HepG2 (cell line): ENCODE data around the gene RMND5A. TPM values are rescaled to one million over a fixed set of nuclear protein-coding genes. Genes with fewer than 3 reads are reported as not detected.

ENCODE experiments used
- ATAC-seq: fragments of 200-7000 bp; cut with Tn5 transposase; 3 replicates; pipeline ENCODE4 v1.9.1; 2020; ENCODE audit warnings: mild to moderate bottlenecking, moderate library complexity
- BruUV-seq: library from RNA; stranded (reverse); fragments of 400-500 nt; replicated peaks from 2 replicates; lab custom pipeline; 2021; lab: Mats Ljungman, UMichigan
- CTCF ChIA-PET: fragments of 300-600 bp; formaldehyde crosslinking; extraction: SDS; loops from one replicate; lab custom pipeline; 2021; ENCODE audit warnings: low total read pairs, inconsistent platforms, low intra/inter-chr PET ratio; lab: Yijun Ruan, JAX
- POLR2A ChIA-PET: fragments of 350-600 bp; sonication (Branson Sonifier 250); formaldehyde crosslinking; loops from one replicate; lab custom pipeline; 2020; ENCODE audit warnings: antibody characterized with exemption, inconsistent platforms; lab: Yijun Ruan, JAX
- DNase-seq: peaks from one replicate; pipeline ENCODE4 v3.0.0-alpha.2; 2015; ENCODE audit warnings: low spot score
- FAIRE-seq: peaks from 3 replicates; lab custom pipeline; 2011; peaks lifted over from hg19 to GRCh38; lab: Jason Lieb, UNC
- H2AFZ ChIP-seq: one replicate; pipeline ENCODE4 v1.6.1; 2011; ENCODE audit warnings: low read length, inconsistent platforms
- H3K27ac ChIP-seq: fragments of 300-600 bp; 3 replicates; pipeline ENCODE4 v1.8.0; 2011; ENCODE audit warnings: mixed run types, mild to moderate bottlenecking, mixed read lengths, low read length, inconsistent platforms; ENCODE audit not compliant: insufficient read depth; ENCODE audit errors: extremely low read length
- H3K27me3 ChIP-seq, 2 experiments: fragments of 200-600 bp in 1 of 2; 2 replicates in 1 of 2; 3 replicates in 1 of 2; pipeline versions ENCODE4 v1.6.0 to v1.8.0; 2011; ENCODE audit warnings: low read length in 2 of 2, mild to moderate bottlenecking in 2 of 2, moderate library complexity in 2 of 2, inconsistent platforms in 1 of 2; ENCODE audit not compliant: insufficient read depth in 2 of 2, control insufficient read depth in 1 of 2
- H3K36me3 ChIP-seq, 2 experiments: fragments of 200-600 bp in 1 of 2; replicated peaks in 1 of 2; 2 replicates in 1 of 2; 3 replicates in 1 of 2; pipeline versions ENCODE4 v1.5.1 to v1.8.0; 2011; ENCODE audit warnings: low read length in 2 of 2, inconsistent platforms in 1 of 2; ENCODE audit not compliant: insufficient read depth in 2 of 2, control insufficient read depth in 1 of 2
- H3K4me1 ChIP-seq: 2 replicates; pipeline ENCODE4 v1.5.1; 2012; ENCODE audit warnings: low read length, inconsistent platforms; ENCODE audit not compliant: insufficient read depth
- H3K4me2 ChIP-seq: 2 replicates; pipeline ENCODE4 v1.6.0; 2011; ENCODE audit warnings: low read depth, low read length, inconsistent platforms
- H3K4me3 ChIP-seq, 3 experiments: fragments of 200-600 bp in 1 of 3; sonication (generic), shearing (Covaris generic) in 1 of 3; replicated peaks in 1 of 3; 2 replicates each; pipeline ENCODE4 v1.5.1; 2011 to 2016; ENCODE audit warnings: low read length in 3 of 3, inconsistent platforms in 2 of 3, low read depth in 2 of 3, mild to moderate bottlenecking in 2 of 3, control low read depth in 1 of 3, mixed read lengths in 1 of 3; ENCODE audit not compliant: insufficient read depth in 1 of 3
- H3K79me2 ChIP-seq: one replicate; pipeline ENCODE4 v1.6.1; 2011; ENCODE audit warnings: low read length, inconsistent platforms; ENCODE audit not compliant: insufficient read depth
- H3K9ac ChIP-seq: 2 replicates; pipeline ENCODE4 v1.6.0; 2011; ENCODE audit warnings: mild to moderate bottlenecking, low read depth, low read length, inconsistent platforms; ENCODE audit not compliant: insufficient read depth
- H3K9me3 ChIP-seq: 2 replicates; pipeline ENCODE4 v1.5.1; 2012; ENCODE audit warnings: mild to moderate bottlenecking, low read length
- H4K20me1 ChIP-seq: 2 replicates; pipeline ENCODE4 v1.6.0; 2011; ENCODE audit warnings: inconsistent platforms, mild to moderate bottlenecking, low read length, moderate library complexity; ENCODE audit not compliant: insufficient read depth
- RARG ChIP-seq: sonication (generic); formaldehyde crosslinking; IDR thresholded peaks from 2 replicates; pipeline ENCODE4 v1.4.0; 2020; ENCODE audit warnings: low read depth, mild to moderate bottlenecking, missing genetic modification reagents
- U2AF2 ChIP-seq: fragments of 200-400 bp; formaldehyde crosslinking; IDR thresholded peaks from 2 replicates; pipeline ENCODE4 v1.6.1; 2017; ENCODE audit warnings: low read depth, mild to moderate bottlenecking, low read length
- XBP1 ChIP-seq: sonication (generic); formaldehyde crosslinking; IDR thresholded peaks from 2 replicates; pipeline ENCODE4 v1.5.0; 2020; ENCODE audit warnings: missing genetic modification reagents
- ZNF10 ChIP-seq: sonication (generic); formaldehyde crosslinking; IDR thresholded peaks from 2 replicates; pipeline ENCODE4 v1.4.0; 2020; ENCODE audit warnings: mild to moderate bottlenecking, low read depth, missing genetic modification reagents, borderline replicate concordance
- ZNF136 ChIP-seq: sonication (generic); formaldehyde crosslinking; IDR thresholded peaks from 2 replicates; pipeline ENCODE4 v1.8.1; 2022; ENCODE audit warnings: low read depth, mild to moderate bottlenecking, moderate library complexity, missing genetic modification reagents
- ZNF280D ChIP-seq: sonication (generic); formaldehyde crosslinking; IDR thresholded peaks from 2 replicates; pipeline ENCODE4 v1.5.1; 2020; ENCODE audit warnings: mild to moderate bottlenecking, missing genetic modification reagents
- ZNF317 ChIP-seq: sonication (generic); formaldehyde crosslinking; IDR thresholded peaks from 2 replicates; pipeline ENCODE4 v1.5.0; 2020; ENCODE audit warnings: mild to moderate bottlenecking, missing genetic modification reagents
- ZNF33B ChIP-seq: sonication (generic); formaldehyde crosslinking; IDR thresholded peaks from 2 replicates; pipeline ENCODE4 v1.5.1; 2020; ENCODE audit warnings: mild to moderate bottlenecking, missing genetic modification reagents
- ZNF629 ChIP-seq: sonication (generic); formaldehyde crosslinking; conservative IDR thresholded peaks from 2 replicates; pipeline ENCODE4 v1.5.0; 2020; ENCODE audit warnings: missing genetic modification reagents
- WGBS: methylation state at CpG from one replicate; pipeline ENCODE4 v1.1.6; 2017; ENCODE audit warnings: low lambda C conversion rate; 5-methylcytosine and 5-hydroxymethylcytosine counted together
- in situ Hi-C: cut with HindIII; loops from 2 replicates; pipeline ENCODE4 v1.10.0; 2017; ENCODE audit warnings: low pct_unique_long_range_greater_than_20kb; ENCODE audit not compliant: extremely low pct_ligation_motif_present
- intact Hi-C: fragments of 100-400 bp; cut with micrococcal nuclease; formaldehyde crosslinking; loops from one replicate; pipeline ENCODE4 v1.10.0; 2022; ENCODE audit not compliant: unreplicated experiment
- polyA plus RNA-seq, 8 experiments: library from polyadenylated mRNA; depleted of rRNA in 3 of 8; stranded (reverse) in 7 of 8; unstranded in 1 of 8; fragments of >200 nt; fragmentation: Illumina TruSeq in 4 of 8; extraction: Trizol in 4 of 8; gene quantifications; 2 replicates each; pipeline versions ENCODE4 v1.2.1 to v1.2.3, GENCODE V29; 2011 to 2016; ENCODE audit warnings: low read depth in 4 of 8, missing spikeins in 1 of 8, mixed read lengths in 1 of 8; ENCODE audit not compliant: insufficient read depth in 1 of 8
- total RNA-seq, 5 experiments: library from RNA; depleted of rRNA; stranded (reverse); fragments of >200 nt; fragmentation: Illumina TruSeq; extraction: Trizol; gene quantifications; 2 replicates each; pipeline ENCODE4 v1.2.3, GENCODE V29; 2016; ENCODE audit warnings: low read depth in 1 of 5
- TF ChIP-seq, protein P1 (sequence below): sonication (generic); formaldehyde crosslinking; IDR thresholded peaks from 2 replicates; pipeline ENCODE4 v1.5.0; 2020; ENCODE audit warnings: mild to moderate bottlenecking, missing genetic modification reagents

Gene RMND5A
- total and polyA plus RNA-seq, 2 of the 13 experiments (the other 11 are each of a cell fraction or from before 2014, with no cell fraction given): 31.0 to 66.4 TPM

DNA sequence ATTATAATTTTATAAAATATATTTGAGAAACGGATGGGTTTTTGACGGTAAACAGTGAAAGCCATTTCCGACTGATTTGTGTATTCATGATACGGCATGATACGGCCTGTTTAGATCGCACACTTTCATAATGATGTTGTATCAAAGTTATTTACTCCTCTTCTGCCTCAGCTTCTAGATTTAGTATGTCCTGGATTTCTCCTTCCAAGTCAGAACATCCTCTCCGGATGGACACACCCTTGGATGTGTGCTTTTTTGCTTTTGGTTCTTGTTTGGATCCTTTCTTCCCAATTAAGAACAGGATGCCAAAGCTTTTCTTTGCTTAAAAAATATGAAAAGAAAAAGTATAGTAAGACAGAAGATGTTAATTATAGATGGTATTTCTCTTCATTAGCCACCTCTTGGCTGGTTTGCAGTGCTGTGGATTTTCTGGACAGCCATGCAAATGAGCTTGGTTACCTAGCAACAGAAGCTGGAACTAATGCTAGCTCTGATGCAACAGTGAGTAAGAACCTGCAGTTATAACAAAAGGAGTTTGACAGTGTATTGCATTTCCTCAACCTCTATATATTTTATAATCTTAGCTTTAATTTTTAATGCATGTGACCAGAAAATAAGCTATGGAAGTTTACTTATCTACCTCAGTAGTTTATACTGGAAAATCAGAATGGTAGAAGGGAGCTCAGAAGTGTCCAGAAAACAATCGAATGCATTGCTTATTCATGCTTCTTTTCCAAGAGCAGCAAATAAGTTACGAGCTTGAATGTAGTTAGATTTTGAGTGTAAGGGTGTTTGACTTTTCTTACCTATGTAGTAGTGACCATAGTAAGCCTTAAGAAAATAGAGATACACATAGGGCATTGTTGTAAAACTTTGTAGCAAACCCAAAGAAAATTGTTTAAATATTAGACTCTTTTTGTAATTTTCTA lies 27.9 kb downstream of the RMND5A start (continued):
- TF ChIP-seq U2AF2 (no peak), RARG (CRISPR knock-in tag) (no peak), XBP1 (CRISPR knock-in tag) (no peak), ZNF629 (no peak), ZNF10 (no peak), ZNF33B (CRISPR knock-in tag) (no peak)

DNA sequence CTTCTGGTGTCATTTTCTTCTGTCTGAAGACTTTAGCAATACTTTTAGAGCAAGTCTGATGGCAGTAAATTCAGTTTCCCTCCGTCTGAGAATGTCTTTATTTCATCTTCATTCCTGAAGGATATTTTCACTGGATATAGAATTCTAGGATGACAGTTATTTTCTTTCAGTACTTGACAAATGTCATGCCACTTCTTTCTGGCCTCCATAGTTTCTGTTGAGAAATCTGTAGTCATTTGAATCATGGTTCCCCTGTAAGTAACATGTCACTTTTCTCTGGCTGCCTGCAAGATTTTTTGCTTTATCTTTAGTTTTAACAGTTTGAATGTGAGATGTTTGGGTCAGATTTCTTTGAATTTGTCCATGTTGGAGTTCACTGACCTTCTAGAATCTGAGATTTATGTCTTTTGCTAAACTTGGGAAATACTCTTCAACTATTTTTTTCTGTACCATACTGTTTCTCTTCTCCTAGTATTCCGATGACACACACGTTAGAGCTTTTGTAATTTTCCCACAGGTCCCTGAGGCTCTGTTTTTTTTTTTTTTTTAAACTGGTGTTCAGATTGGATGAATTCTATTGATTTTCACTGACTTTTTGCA lies 30.2 kb downstream of the RMND5A start:
- Histone ChIP-seq H3K79me2 (peaks cover 41% of the 10 kb centered on the region), H2AFZ (no peak overlapping the region), H3K4me3 (no peak overlapping the region), H3K4me1 (no peaks in the 10 kb centered on the region), H3K36me3 (peaks cover 14 to 77% of the 10 kb centered on the region in 2 experiments), H3K27me3 (no peaks in the 10 kb centered on the region), H3K27ac (no peak overlapping the region), H3K9me3 (peaks cover 13% of the 10 kb centered on the region), H3K4me2 (no peak overlapping the region), H4K20me1 (peaks cover 5% of the 10 kb centered on the region; the same call in 1 of the 2 replicates), H3K9ac (no peak overlapping the region)
- 97% methylated on average over 3 of the region's 3 CpGs for WGBS
- CTCF ChIA-PET: no interaction called here
- TF ChIP-seq ZNF136 (peak; percentile 57; the same call in 1 of the 2 replicates), ZNF317 (CRISPR knock-in tag) (peak; percentile 100), ZNF280D (CRISPR knock-in tag) (peak; percentile 41; the same call in 1 of the 2 replicates)
- TF ChIP-seq, protein P1, sequence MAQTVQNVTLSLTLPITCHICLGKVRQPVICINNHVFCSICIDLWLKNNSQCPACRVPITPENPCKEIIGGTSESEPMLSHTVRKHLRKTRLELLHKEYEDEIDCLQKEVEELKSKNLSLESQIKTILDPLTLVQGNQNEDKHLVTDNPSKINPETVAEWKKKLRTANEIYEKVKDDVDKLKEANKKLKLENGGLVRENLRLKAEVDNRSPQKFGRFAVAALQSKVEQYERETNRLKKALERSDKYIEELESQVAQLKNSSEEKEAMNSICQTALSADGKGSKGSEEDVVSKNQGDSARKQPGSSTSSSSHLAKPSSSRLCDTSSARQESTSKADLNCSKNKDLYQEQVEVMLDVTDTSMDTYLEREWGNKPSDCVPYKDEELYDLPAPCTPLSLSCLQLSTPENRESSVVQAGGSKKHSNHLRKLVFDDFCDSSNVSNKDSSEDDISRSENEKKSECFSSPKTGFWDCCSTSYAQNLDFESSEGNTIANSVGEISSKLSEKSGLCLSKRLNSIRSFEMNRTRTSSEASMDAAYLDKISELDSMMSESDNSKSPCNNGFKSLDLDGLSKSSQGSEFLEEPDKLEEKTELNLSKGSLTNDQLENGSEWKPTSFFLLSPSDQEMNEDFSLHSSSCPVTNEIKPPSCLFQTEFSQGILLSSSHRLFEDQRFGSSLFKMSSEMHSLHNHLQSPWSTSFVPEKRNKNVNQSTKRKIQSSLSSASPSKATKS (CRISPR knock-in tag): no peak
- FAIRE-seq: no peak
- BruUV-seq: no TSS peak
- intact Hi-C loops: no loop called here
- POLR2A ChIA-PET: no interaction called here
- no peak for DNase-seq
- in situ Hi-C loops: no loop called here
- ATAC-seq: no peak
